HepG2 (cell line): ENCODE measurements around the gene RARS2. TPM values are rescaled to one million over a fixed set of nuclear protein-coding genes. Genes with fewer than 3 reads are reported as not detected.
A peak's percentile ranks its signal among the peaks of the same experiment; 100 is the strongest.

Source experiments
- CERS6 ChIP-seq: sonication (generic); formaldehyde crosslinking; IDR thresholded peaks from 2 replicates; pipeline ENCODE4 v1.5.0; 2020; ENCODE audit warnings: missing genetic modification reagents
- DNMT3B ChIP-seq: conservative IDR thresholded peaks from 2 replicates; pipeline ENCODE4 v1.6.1; 2016; ENCODE audit warnings: missing biosample characterization, control low read depth
- NCOA1 ChIP-seq: sonication (generic); formaldehyde crosslinking; IDR thresholded peaks from 2 replicates; pipeline ENCODE4 v1.9.0; 2021; ENCODE audit warnings: missing genetic modification reagents
- PCBP2 ChIP-seq: fragments of 200-400 bp; formaldehyde crosslinking; optimal IDR thresholded peaks from 2 replicates; pipeline ENCODE3; 2018; ENCODE audit warnings: low read length, low read depth; ENCODE audit not compliant: poor library complexity, severe bottlenecking
- PHB2 ChIP-seq: fragments of 450-650 bp; IDR thresholded peaks from 2 replicates; pipeline ENCODE4 v1.6.1; 2018; ENCODE audit not compliant: partially characterized antibody
- RARG ChIP-seq: sonication (generic); formaldehyde crosslinking; IDR thresholded peaks from 2 replicates; pipeline ENCODE4 v1.4.0; 2020; ENCODE audit warnings: low read depth, mild to moderate bottlenecking, missing genetic modification reagents
- SNAI1 ChIP-seq: sonication (generic); formaldehyde crosslinking; IDR thresholded peaks from 2 replicates; pipeline ENCODE4 v1.5.0; 2020; ENCODE audit warnings: mild to moderate bottlenecking, missing genetic modification reagents, borderline replicate concordance
- SPEN ChIP-seq: sonication (generic); formaldehyde crosslinking; IDR thresholded peaks from 2 replicates; pipeline ENCODE4 v1.5.1; 2020; ENCODE audit warnings: low read depth, mild to moderate bottlenecking, missing genetic modification reagents
- UBTF ChIP-seq: sonication (generic); formaldehyde crosslinking; IDR thresholded peaks from 2 replicates; pipeline ENCODE4 v1.4.0; 2020; ENCODE audit warnings: mild to moderate bottlenecking, missing genetic modification reagents
- ZNF407 ChIP-seq: sonication (generic); formaldehyde crosslinking; IDR thresholded peaks from one replicate; pipeline ENCODE4 v1.5.1; 2020; ENCODE audit warnings: mild to moderate bottlenecking, missing genetic modification reagents; ENCODE audit errors: not compliant biosample characterization
- ZNF460 ChIP-seq: sonication (generic); formaldehyde crosslinking; IDR thresholded peaks from 2 replicates; pipeline ENCODE4 v1.5.1; 2020; ENCODE audit warnings: missing genetic modification reagents, mild to moderate bottlenecking, borderline replicate concordance
- ZNF740 ChIP-seq: sonication (generic); formaldehyde crosslinking; IDR thresholded peaks from 2 replicates; pipeline ENCODE4 v1.4.0; 2020; ENCODE audit warnings: missing genetic modification reagents
- ZNF749 ChIP-seq: sonication (generic); formaldehyde crosslinking; IDR thresholded peaks from 2 replicates; pipeline ENCODE4 v1.8.0; 2022; ENCODE audit warnings: mild to moderate bottlenecking, missing genetic modification reagents, moderate library complexity, borderline replicate concordance
- ZNF850 ChIP-seq: sonication (generic); formaldehyde crosslinking; conservative IDR thresholded peaks from 2 replicates; pipeline ENCODE4 v1.9.0; 2021; ENCODE audit warnings: mild to moderate bottlenecking, missing genetic modification reagents
- polyA plus RNA-seq, 8 experiments: library from polyadenylated mRNA; depleted of rRNA in 3 of 8; stranded (reverse) in 7 of 8; unstranded in 1 of 8; fragments of >200 nt; fragmentation: Illumina TruSeq in 4 of 8; extraction: Trizol in 4 of 8; gene quantifications; 2 replicates each; pipeline versions ENCODE4 v1.2.1 to v1.2.3, GENCODE V29; 2011 to 2016; ENCODE audit warnings: low read depth in 4 of 8, missing spikeins in 1 of 8, mixed read lengths in 1 of 8; ENCODE audit not compliant: insufficient read depth in 1 of 8
- total RNA-seq, 5 experiments: library from RNA; depleted of rRNA; stranded (reverse); fragments of >200 nt; fragmentation: Illumina TruSeq; extraction: Trizol; gene quantifications; 2 replicates each; pipeline ENCODE4 v1.2.3, GENCODE V29; 2016; ENCODE audit warnings: low read depth in 1 of 5

Gene RARS2
- total and polyA plus RNA-seq, 2 of the 13 experiments (the other 11 are each of a cell fraction or from before 2014, with no cell fraction given): 23.4 to 80.1 TPM

- TF ChIP-seq ZNF740 (CRISPR knock-in tag) (no peak), RARG (no peak), ZNF460 (no peak), UBTF (CRISPR knock-in tag) (peak; percentile 96), PCBP2 (no peak), SNAI1 (CRISPR knock-in tag) (peak; percentile 97), NCOA1 (CRISPR knock-in tag) (peak; percentile 88; the same call in 1 of the 2 replicates), CERS6 (no peak), DNMT3B (CRISPR knock-in tag) (no peak), PHB2 (no peak), ZNF407 (CRISPR knock-in tag) (peak; percentile 74), ZNF749 (CRISPR knock-in tag) (0 out of 2 replicates have a peak, but pooled peaks have one; percentile 35), SPEN (CRISPR knock-in tag) (peak; percentile 75), ZNF850 (CRISPR knock-in tag) (no peak)
Observed at GRCh38 chr6:87472525-87473418, 117.0 kb downstream of the RARS2 start, which contains the start of gene SLC35A1 (continued).
